ENCODE data around the gene THADA. TPM values are rescaled to one million over a fixed set of nuclear protein-coding genes. Genes with fewer than 3 reads are reported as not detected.

The THADA gene
- total RNA-seq, 1 experiment from 2014 or later = 27.5 TPM

DNA sequence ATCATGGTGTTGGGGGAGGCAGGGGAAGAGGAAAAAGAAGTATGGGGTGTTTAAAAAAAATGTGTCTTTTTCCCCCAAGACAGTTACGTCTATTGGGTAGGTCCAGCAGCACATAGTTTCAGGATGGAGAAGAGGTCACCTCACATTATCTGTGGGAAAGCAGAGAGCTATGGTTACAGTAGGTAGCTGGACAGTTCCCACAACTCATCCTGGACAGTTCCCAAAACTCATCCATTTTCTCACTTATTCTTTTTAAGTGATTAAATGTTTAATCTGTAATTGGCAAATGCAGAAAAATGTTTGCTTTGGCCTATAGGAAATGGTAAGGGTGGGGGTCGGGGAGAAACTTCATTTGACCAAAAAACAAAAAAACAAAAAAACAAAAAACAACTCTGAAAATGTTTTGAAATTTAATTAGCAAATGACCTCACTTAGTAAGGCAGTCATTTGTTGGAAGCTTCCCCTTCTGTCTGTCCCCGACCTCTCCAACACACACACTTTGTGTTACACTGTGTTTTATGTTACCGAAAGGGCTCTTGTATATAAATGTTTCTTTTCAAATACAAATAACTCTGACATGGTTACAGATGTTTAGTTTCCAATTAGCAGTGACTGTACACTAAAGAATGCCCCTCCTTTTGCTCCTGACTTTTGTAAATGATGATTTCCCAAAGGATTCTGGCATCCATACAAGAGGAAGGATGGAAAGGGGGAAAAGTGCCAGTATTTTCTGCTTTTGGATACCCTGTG lies 196.1 kb downstream of the THADA start:
- no peaks in the 10 kb centered on the region for H3K27me3 Mint-ChIP-seq (ENCODE audit: low read depth)
- TF ChIP-seq ARID4B (CRISPR knock-in tag; IDR thresholded peaks at IDR 0.05; ENCODE audit: borderline replicate concordance) (no peak), RELA (CRISPR knock-in tag; IDR thresholded peaks at IDR 0.05; ENCODE audit: borderline replicate concordance) (no peak), ZNF423 (CRISPR knock-in tag; IDR thresholded peaks at IDR 0.05) (no peak), FOXJ3 (CRISPR knock-in tag; IDR thresholded peaks at IDR 0.05; ENCODE audit: borderline replicate concordance) (no peak), JUN (CRISPR knock-in tag; IDR thresholded peaks at IDR 0.05) (no peak), GTF2I (CRISPR knock-in tag; conservative IDR thresholded peaks at IDR 0.05) (no peak), OVOL2 (CRISPR knock-in tag; IDR thresholded peaks at IDR 0.05; ENCODE audit: borderline replicate concordance) (no peak), GABPB1 (CRISPR knock-in tag; IDR thresholded peaks at IDR 0.05) (no peak), SOX15 (CRISPR knock-in tag; IDR thresholded peaks at IDR 0.05) (no peak), ZNF317 (CRISPR knock-in tag; IDR thresholded peaks at IDR 0.05; ENCODE audit: borderline replicate concordance, low read depth) (no peak), ZNF671 (CRISPR knock-in tag; IDR thresholded peaks at IDR 0.05) (no peak), TEAD1 (CRISPR knock-in tag; IDR thresholded peaks at IDR 0.05) (no peak), CREM (CRISPR knock-in tag; IDR thresholded peaks at IDR 0.05) (no peak), CBFB (CRISPR knock-in tag; IDR thresholded peaks at IDR 0.05; ENCODE audit: low read depth) (no peak), MXD4 (CRISPR knock-in tag; IDR thresholded peaks at IDR 0.05; ENCODE audit: borderline replicate concordance) (no peak)
- TF ChIP-seq, protein P1, sequence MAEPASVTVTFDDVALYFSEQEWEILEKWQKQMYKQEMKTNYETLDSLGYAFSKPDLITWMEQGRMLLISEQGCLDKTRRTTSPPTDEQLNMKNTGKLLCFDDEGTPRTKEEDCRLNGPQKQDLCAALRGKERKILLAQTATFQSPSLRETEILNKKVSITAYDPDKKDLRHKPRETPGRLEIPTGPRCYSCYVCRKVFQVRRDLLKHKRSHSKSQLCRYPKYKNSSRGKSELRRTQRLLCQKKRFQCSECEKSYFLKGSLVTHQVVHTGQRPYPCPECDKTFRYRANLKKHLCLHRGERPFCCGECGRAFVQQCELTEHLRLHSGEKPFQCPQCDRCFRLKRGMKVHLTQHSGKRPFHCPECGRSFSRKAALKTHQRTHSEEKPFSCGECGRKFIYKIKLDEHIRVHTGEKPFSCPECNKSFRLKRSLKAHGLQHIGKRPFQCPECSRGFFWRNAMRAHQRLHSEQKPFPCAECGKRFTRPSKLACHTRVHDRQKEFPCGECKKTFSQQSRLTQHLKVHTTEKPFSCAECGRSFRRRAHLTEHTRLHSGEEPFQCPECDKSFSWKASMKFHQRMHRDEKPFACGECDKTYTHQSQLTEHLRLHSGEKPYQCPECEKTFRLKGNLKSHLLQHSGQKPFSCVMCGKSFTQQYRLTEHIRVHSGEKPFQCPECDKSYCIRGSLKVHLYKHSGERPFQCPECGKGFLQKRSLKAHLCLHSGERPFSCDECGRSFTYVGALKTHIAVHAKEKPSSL (CRISPR knock-in tag; conservative IDR thresholded peaks at IDR 0.05) = no peak
- TF ChIP-seq, protein P2, sequence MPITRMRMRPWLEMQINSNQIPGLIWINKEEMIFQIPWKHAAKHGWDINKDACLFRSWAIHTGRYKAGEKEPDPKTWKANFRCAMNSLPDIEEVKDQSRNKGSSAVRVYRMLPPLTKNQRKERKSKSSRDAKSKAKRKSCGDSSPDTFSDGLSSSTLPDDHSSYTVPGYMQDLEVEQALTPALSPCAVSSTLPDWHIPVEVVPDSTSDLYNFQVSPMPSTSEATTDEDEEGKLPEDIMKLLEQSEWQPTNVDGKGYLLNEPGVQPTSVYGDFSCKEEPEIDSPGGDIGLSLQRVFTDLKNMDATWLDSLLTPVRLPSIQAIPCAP (CRISPR knock-in tag; IDR thresholded peaks at IDR 0.05) = no peak
- TF ChIP-seq, protein P3, sequence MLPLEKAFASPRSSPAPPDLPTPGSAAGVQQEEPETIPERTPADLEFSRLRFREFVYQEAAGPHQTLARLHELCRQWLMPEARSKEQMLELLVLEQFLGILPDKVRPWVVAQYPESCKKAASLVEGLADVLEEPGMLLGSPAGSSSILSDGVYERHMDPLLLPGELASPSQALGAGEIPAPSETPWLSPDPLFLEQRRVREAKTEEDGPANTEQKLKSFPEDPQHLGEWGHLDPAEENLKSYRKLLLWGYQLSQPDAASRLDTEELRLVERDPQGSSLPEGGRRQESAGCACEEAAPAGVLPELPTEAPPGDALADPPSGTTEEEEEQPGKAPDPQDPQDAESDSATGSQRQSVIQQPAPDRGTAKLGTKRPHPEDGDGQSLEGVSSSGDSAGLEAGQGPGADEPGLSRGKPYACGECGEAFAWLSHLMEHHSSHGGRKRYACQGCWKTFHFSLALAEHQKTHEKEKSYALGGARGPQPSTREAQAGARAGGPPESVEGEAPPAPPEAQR (CRISPR knock-in tag; IDR thresholded peaks at IDR 0.05) = no peak
- no peak overlapping the region for H3K4me3 Mint-ChIP-seq
- ChIA-PET CTCF (no interaction called here), POLR2A (no interaction called here)
- no peak for DNase-seq (ENCODE audit: low spot score)
- H3K36me3 Mint-ChIP-seq = 0 out of 2 replicates have a peak, but pooled peaks cover 2% of the 10 kb centered on the region
- no peak for ATAC-seq
- no peak overlapping the region for H3K27ac Mint-ChIP-seq
- H3K9me3 Mint-ChIP-seq = no peaks in the 10 kb centered on the region
- H3K4me1 Mint-ChIP-seq = peaks cover 29% of the 10 kb centered on the region
